K562 (cell line): Measurements from ENCODE around the gene RYR3. TPM values are rescaled to one million over a fixed set of nuclear protein-coding genes. Genes with fewer than 3 reads are reported as not detected.

Experiments used
- ATAC-seq: fragments of 200-7000 bp; cut with Tn5 transposase; 3 replicates; pipeline ENCODE4 v1.9.1; 2020; ENCODE audit warnings: moderate library complexity
- BruUV-seq: library from RNA; stranded (reverse); fragments of 400-500 nt; replicated peaks from 2 replicates; lab custom pipeline; 2021; lab: Mats Ljungman, UMichigan
- CTCF ChIA-PET: fragments of 300-600 bp; formaldehyde crosslinking; extraction: SDS; loops from one replicate; lab custom pipeline; 2021; ENCODE audit warnings: low intra/inter-chr PET ratio; lab: Yijun Ruan, JAX
- POLR2A ChIA-PET: fragments of 300-600, 350-650 bp; sonication (Branson Sonifier 250); formaldehyde crosslinking; extraction: SDS; loops from one replicate; lab custom pipeline; 2021; ENCODE audit warnings: antibody characterized with exemption, inconsistent platforms; lab: Yijun Ruan, JAX
- DNase-seq, 4 experiments: peaks; one replicate each; pipeline versions ENCODE4 v3.0.0 to v3.0.0-alpha.2; 2011 to 2018; ENCODE audit warnings: low spot score in 3 of 4, mixed read lengths in 3 of 4; ENCODE audit errors: extremely low read depth in 1 of 4
- FAIRE-seq: peaks from 2 replicates; lab custom pipeline; 2011; peaks lifted over from hg19 to GRCh38; lab: Jason Lieb, UNC
- H2AFZ ChIP-seq: 2 replicates; pipeline ENCODE4 v1.6.0; 2011; ENCODE audit warnings: low read depth, low read length, control low read depth, inconsistent platforms
- H3K27ac ChIP-seq: fragments of 200-600 bp; 3 replicates; pipeline ENCODE4 v1.8.0; 2011; ENCODE audit warnings: low read depth, mild to moderate bottlenecking, control low read depth, inconsistent platforms, low read length, moderate library complexity, mixed read lengths; ENCODE audit errors: extremely low read depth
- H3K27me3 ChIP-seq, 2 experiments: fragments of 300-600 bp in 1 of 2; 2 replicates in 1 of 2; 3 replicates in 1 of 2; pipeline versions ENCODE4 v1.6.0 to v1.8.0; 2011; ENCODE audit warnings: inconsistent platforms in 2 of 2, low read length in 2 of 2, mild to moderate bottlenecking in 1 of 2, mixed read lengths in 1 of 2, moderate library complexity in 1 of 2; ENCODE audit not compliant: control insufficient read depth in 2 of 2, insufficient read depth in 2 of 2
- H3K36me3 ChIP-seq: fragments of 300-600 bp; 3 replicates; pipeline ENCODE4 v1.8.0; 2011; ENCODE audit warnings: mild to moderate bottlenecking, low read length, inconsistent platforms; ENCODE audit not compliant: control insufficient read depth, insufficient read depth
- H3K4me1 ChIP-seq, 2 experiments: fragments of 200-600 bp in 1 of 2; replicated peaks in 1 of 2; 2 replicates in 1 of 2; 3 replicates in 1 of 2; pipeline versions ENCODE4 v1.5.1 to v1.8.0; 2011; ENCODE audit warnings: inconsistent platforms in 2 of 2, low read length in 2 of 2, mild to moderate bottlenecking in 1 of 2, mixed read lengths in 1 of 2, moderate library complexity in 1 of 2; ENCODE audit not compliant: control insufficient read depth in 2 of 2, insufficient read depth in 2 of 2
- H3K4me2 ChIP-seq: 2 replicates; pipeline ENCODE4 v1.6.1; 2011; ENCODE audit warnings: low read length, control low read depth, inconsistent platforms, mixed read lengths; ENCODE audit not compliant: insufficient read depth
- H3K4me3 ChIP-seq: fragments of 200-600 bp; sonication (generic), shearing (Covaris generic); 2 replicates; pipeline ENCODE4 v1.5.1; 2016; ENCODE audit warnings: control low read depth, inconsistent platforms
- H3K79me2 ChIP-seq: fragments of 200-600 bp; 3 replicates; pipeline ENCODE4 v1.8.0; 2011; ENCODE audit warnings: low read length, inconsistent platforms; ENCODE audit not compliant: control insufficient read depth, insufficient read depth
- H3K9ac ChIP-seq, 2 experiments: 2 replicates each; pipeline versions ENCODE4 v1.6.0 to v1.6.1; 2011; ENCODE audit warnings: low read depth in 2 of 2, low read length in 2 of 2, control low read depth in 1 of 2, inconsistent platforms in 1 of 2, mild to moderate bottlenecking in 1 of 2, mixed read lengths in 1 of 2; ENCODE audit not compliant: insufficient read depth in 1 of 2
- H3K9me1 ChIP-seq: one replicate; pipeline ENCODE4 v1.6.0; 2011; ENCODE audit warnings: inconsistent platforms, mild to moderate bottlenecking, low read length, moderate library complexity; ENCODE audit not compliant: control insufficient read depth, insufficient read depth
- H3K9me3 ChIP-seq: replicated peaks from 2 replicates; pipeline ENCODE4 v1.5.1; 2011; ENCODE audit warnings: low read depth, low read length, inconsistent platforms; ENCODE audit not compliant: control insufficient read depth, insufficient read depth
- H4K20me1 ChIP-seq: replicated peaks from 2 replicates; pipeline ENCODE4 v1.6.1; 2011; ENCODE audit warnings: low read length, inconsistent platforms, mixed read lengths; ENCODE audit not compliant: control insufficient read depth, insufficient read depth
- BCL6 ChIP-seq: fragments of 250-450 bp; sonication (Bioruptor Pico); IDR thresholded peaks from 2 replicates; pipeline ENCODE4 v1.4.0; 2020
- CREB3L1 ChIP-seq: fragments of 450-650 bp; IDR thresholded peaks from 2 replicates; pipeline ENCODE4 v1.6.1; 2014; ENCODE audit warnings: low read depth, mild to moderate bottlenecking, moderate library complexity, borderline replicate concordance
- CTCF ChIP-seq, 3 experiments: IDR thresholded peaks in 2 of 3; conservative IDR thresholded peaks in 1 of 3; 2 replicates each; pipeline ENCODE4 v1.5.1; 2011 to 2012; ENCODE audit warnings: low read length in 3 of 3, mild to moderate bottlenecking in 3 of 3, control low read depth in 2 of 3, improper control_type of control experiment in 1 of 3, inconsistent platforms in 1 of 3, low read depth in 1 of 3, mixed read lengths in 1 of 3, moderate library complexity in 1 of 3; ENCODE audit not compliant: insufficient read depth in 2 of 3
- E2F6 ChIP-seq, 2 experiments: IDR thresholded peaks; 2 replicates each; pipeline ENCODE4 v1.6.1; 2011; ENCODE audit warnings: borderline replicate concordance in 1 of 2, control low read depth in 1 of 2, low read depth in 1 of 2, low read length in 1 of 2, mild to moderate bottlenecking in 1 of 2, mixed read lengths in 1 of 2, moderate library complexity in 1 of 2; ENCODE audit not compliant: insufficient read depth in 1 of 2, insufficient read length in 1 of 2, poor library complexity in 1 of 2, severe bottlenecking in 1 of 2; ENCODE audit errors: extremely low read depth in 1 of 2
- NR4A1 ChIP-seq, 2 experiments: fragments of 250-450 bp in 1 of 2; fragments of 450-650 bp in 1 of 2; sonication (Bioruptor Pico) in 1 of 2; IDR thresholded peaks; 2 replicates each; pipeline versions ENCODE4 v1.4.0 to v1.6.1; 2016 to 2020; ENCODE audit warnings: mild to moderate bottlenecking in 2 of 2, missing compliant biosample characterization in 1 of 2, missing genetic modification characterization in 1 of 2, moderate library complexity in 1 of 2
- RAD21 ChIP-seq, 2 experiments: fragments of 250-450 bp in 1 of 2; fragments of 450-650 bp in 1 of 2; sonication (Bioruptor Pico) in 1 of 2; formaldehyde crosslinking in 1 of 2; IDR thresholded peaks in 1 of 2; conservative IDR thresholded peaks in 1 of 2; 2 replicates each; pipeline versions ENCODE4 v1.4.0 to v1.8.0; 2020 to 2022; ENCODE audit warnings: mild to moderate bottlenecking in 2 of 2, moderate library complexity in 1 of 2
- USF1 ChIP-seq: sonication (generic); formaldehyde crosslinking; IDR thresholded peaks from 2 replicates; pipeline ENCODE4 v1.9.0; 2022; ENCODE audit warnings: mild to moderate bottlenecking, missing genetic modification reagents
- ZC3H11A ChIP-seq: IDR thresholded peaks from 2 replicates; pipeline ENCODE4 v1.6.1; 2012; ENCODE audit warnings: low read depth, low read length, improper control_type of control experiment
- ZFP36 ChIP-seq: fragments of 150-350 bp; IDR thresholded peaks from 2 replicates; pipeline ENCODE4 v1.6.1; 2018; ENCODE audit warnings: low read length, low read depth; ENCODE audit not compliant: partially characterized antibody
- ZNF589 ChIP-seq: fragments of 200-800 bp; sonication (Bioruptor generic); IDR thresholded peaks from 2 replicates; pipeline ENCODE4 v1.6.1; 2016; ENCODE audit warnings: low read depth, missing genetic modification characterization, missing compliant biosample characterization
- WGBS: fragments of 100-300 bp; shearing (Covaris generic); methylation state at CpG from one replicate; pipeline ENCODE4 v1.1.6; 2016; ENCODE audit warnings: low coverage, mixed read lengths; ENCODE audit not compliant: insufficient coverage; ENCODE audit errors: missing lambda C conversion rate; 5-methylcytosine and 5-hydroxymethylcytosine counted together
- in situ Hi-C: fragments of 300-500 bp; cut with MboI; formaldehyde crosslinking; loops from 4 replicates; pipeline ENCODE4 v1.15.0; 2018; ENCODE audit warnings: inconsistent platforms, mixed read lengths
- intact Hi-C: fragments of 100-400 bp; cut with micrococcal nuclease; formaldehyde crosslinking; loops from 2 replicates; pipeline ENCODE4 v1.14.2; 2022
- polyA plus RNA-seq, 8 experiments: library from polyadenylated mRNA; depleted of rRNA in 4 of 8; stranded (reverse) in 5 of 8; unstranded in 3 of 8; fragments of >200 nt; fragmentation: Nextera tagmentation in 2 of 8; fragmentation: Illumina TruSeq in 1 of 8; extraction: Ambion mirVana in 2 of 8; extraction: Trizol in 1 of 8; gene quantifications; 2 replicates each; pipeline versions ENCODE4 v1.2.1 to v1.2.3, GENCODE V29; 2011 to 2014; ENCODE audit warnings: inconsistent platforms in 1 of 8, missing spikeins in 1 of 8
- total RNA-seq, 7 experiments: library from RNA; depleted of rRNA in 6 of 7; stranded (reverse); fragments of >200 nt in 6 of 7; fragmentation: Illumina TruSeq in 2 of 7; extraction: Trizol in 2 of 7; gene quantifications; 2 replicates each; pipeline versions ENCODE4 v1.2.1 to v1.2.3, GENCODE V29; 2011 to 2021; ENCODE audit warnings: low replicate concordance in 1 of 7
- TF ChIP-seq, protein P1 (sequence below): fragments of 450-650 bp; formaldehyde crosslinking; IDR thresholded peaks from 2 replicates; pipeline ENCODE4 v1.4.0; 2020; ENCODE audit warnings: mild to moderate bottlenecking, moderate library complexity

The RYR3 gene
- total and polyA plus RNA-seq, 9 of the 15 experiments (the other 6 are each of a cell fraction or from before 2014, with no cell fraction given), result 0.04 TPM; not detected in 8

DNA sequence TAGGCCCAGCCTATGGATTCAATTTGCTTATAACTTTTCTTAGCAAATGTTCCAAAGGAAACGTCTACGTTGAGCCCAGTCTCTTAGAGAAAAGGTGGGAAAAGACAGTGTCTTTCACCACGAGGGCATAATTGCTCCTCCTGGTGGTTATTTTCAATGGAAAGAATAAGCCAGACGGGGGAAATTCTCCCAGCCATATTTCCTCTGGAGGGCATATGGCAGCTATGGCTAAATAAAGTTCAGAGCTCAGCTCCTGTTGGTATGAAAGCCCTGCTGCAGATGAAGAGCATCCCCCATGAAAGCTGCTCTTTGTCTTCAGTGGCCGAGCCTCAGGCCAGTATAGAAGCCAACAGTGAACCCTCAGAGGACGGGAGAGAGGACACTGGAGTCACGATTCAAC, 297.9 kb downstream of the RYR3 start:
- no peaks in the 10 kb centered on the region for H4K20me1 ChIP-seq
- no peaks in the 10 kb centered on the region for H3K4me1 ChIP-seq
- ChIA-PET POLR2A (no interaction called here), CTCF (interaction anchor here (1.3 kb wide), 1 partner anchor 375 kb away, joined by 3 read pairs; no protein-coding TSS in a partner anchor)
- H3K9ac ChIP-seq, result no peak overlapping the region
- in situ Hi-C loops (no loop called here), intact Hi-C loops (no loop called here)
- BruUV-seq, result no TSS peak
- H3K27me3 ChIP-seq, result no peaks in the 10 kb centered on the region
- WGBS, result 2% methylated on average over 7 of the region's 7 CpGs
- no peak overlapping the region for H3K27ac ChIP-seq
- H3K4me2 ChIP-seq, result no peak overlapping the region
- no peaks in the 10 kb centered on the region for H3K79me2 ChIP-seq
- no peaks in the 10 kb centered on the region for H3K9me1 ChIP-seq
- DNase-seq (peak in 1 of 4 experiments; percentile 3), FAIRE-seq (no peak), ATAC-seq (no peak; the same call in 2 of the 3 replicates)
- no peak overlapping the region for H3K4me3 ChIP-seq
- H3K9me3 ChIP-seq, result no peaks in the 10 kb centered on the region
- no peaks in the 10 kb centered on the region for H3K36me3 ChIP-seq
- no peak overlapping the region for H2AFZ ChIP-seq
- TF ChIP-seq CREB3L1 (no peak), ZFP36 (no peak), RAD21 (CRISPR knock-in tag; conservative IDR thresholded peaks at IDR 0.05 in 1 of 2, IDR thresholded peaks at IDR 0.05 in 1 of 2) (peak; percentile 8 to 30; a peak in 2 of 4 replicates), ZNF589 (no peak), NR4A1 (CRISPR knock-in tag; IDR thresholded peaks at IDR 0.05) (no peak), NR4A1 (tag; IDR thresholded peaks at IDR 0.05) (no peak), USF1 (CRISPR knock-in tag) (no peak), CTCF (IDR thresholded peaks at IDR 0.05 in 2 of 3, conservative IDR thresholded peaks at IDR 0.05 in 1 of 3; ENCODE audit: insufficient read depth in 2 of 3, low read depth in 1 of 3, low read length in 3 of 3) (peak; percentile 20 to 41 (median 40); a peak in 3 of 6 replicates), BCL6 (CRISPR knock-in tag) (no peak), ZC3H11A (no peak), E2F6 (IDR thresholded peaks at IDR 0.05; ENCODE audit: borderline replicate concordance in 1 of 2, extremely low read depth in 1 of 2, insufficient read depth in 1 of 2, insufficient read length in 1 of 2, low read depth in 1 of 2, low read length in 1 of 2, poor library complexity in 1 of 2, severe bottlenecking in 1 of 2) (peak in 1 of 2 experiments; percentile 28)
- TF ChIP-seq, protein P1, sequence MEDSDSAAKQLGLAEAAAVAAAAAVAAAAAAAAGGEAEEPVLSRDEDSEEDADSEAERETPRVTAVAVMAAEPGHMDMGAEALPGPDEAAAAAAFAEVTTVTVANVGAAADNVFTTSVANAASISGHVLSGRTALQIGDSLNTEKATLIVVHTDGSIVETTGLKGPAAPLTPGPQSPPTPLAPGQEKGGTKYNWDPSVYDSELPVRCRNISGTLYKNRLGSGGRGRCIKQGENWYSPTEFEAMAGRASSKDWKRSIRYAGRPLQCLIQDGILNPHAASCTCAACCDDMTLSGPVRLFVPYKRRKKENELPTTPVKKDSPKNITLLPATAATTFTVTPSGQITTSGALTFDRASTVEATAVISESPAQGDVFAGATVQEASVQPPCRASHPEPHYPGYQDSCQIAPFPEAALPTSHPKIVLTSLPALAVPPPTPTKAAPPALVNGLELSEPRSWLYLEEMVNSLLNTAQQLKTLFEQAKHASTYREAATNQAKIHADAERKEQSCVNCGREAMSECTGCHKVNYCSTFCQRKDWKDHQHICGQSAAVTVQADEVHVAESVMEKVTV (CRISPR knock-in tag), result 0 out of 2 replicates have a peak, but pooled peaks have one; percentile 15
